IPS DF 4.7 (cell line): ENCODE measurements around the gene PSRC1.

Source experiments
- DNase-seq: peaks from one replicate; pipeline ENCODE4 v3.0.0-alpha.2; 2013; ENCODE audit warnings: low spot score; ENCODE audit errors: extremely low read depth

Gene PSRC1

DNA sequence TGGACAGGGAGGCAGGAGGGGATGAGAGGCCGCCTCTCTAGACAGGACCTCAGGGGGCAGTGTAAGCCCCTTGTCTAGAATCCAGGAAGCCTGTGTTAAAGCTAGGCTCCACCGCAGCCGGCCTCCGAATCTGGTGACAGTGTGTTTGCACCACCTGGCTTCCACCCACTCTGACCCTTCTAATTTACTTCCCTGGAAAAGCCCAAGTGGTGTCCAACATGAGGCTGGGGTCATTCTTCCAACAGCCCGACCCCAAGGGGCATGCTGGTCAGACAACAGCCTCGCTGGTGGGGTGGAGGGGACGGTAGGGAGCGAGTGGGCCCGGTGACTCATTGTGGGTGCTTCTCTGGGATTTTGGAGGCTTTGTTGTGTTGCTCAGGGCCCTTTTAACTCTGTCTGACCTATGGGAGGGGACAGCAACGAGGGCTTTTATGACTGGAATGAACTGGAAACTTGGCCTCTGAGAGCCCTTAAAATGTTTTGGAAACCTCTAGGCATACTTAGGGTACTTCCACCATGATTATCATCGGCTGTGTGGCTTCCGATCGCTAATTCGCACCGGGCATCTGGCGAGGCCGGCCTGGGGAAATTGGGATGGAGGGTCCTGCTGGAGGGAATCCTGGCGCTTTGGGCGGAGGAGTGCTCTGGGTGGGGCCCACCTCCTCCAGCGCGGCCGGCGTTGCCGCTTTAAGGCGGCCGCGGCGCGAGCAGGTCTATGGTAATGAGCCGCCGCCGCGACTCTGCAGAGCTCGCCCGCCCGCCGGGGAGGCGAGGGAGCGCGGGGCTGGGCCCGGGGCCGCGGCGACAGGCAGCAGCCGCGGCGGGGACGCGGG is 33.9 kb downstream of the PSRC1 start, which contains the start of gene CELSR2:
CELSR2 (plus strand) TSS at position 743 of the 833 bp plus-strand sequence. CDS start 541 bp downstream, outside the sequence.
- no peak for DNase-seq

DNA sequence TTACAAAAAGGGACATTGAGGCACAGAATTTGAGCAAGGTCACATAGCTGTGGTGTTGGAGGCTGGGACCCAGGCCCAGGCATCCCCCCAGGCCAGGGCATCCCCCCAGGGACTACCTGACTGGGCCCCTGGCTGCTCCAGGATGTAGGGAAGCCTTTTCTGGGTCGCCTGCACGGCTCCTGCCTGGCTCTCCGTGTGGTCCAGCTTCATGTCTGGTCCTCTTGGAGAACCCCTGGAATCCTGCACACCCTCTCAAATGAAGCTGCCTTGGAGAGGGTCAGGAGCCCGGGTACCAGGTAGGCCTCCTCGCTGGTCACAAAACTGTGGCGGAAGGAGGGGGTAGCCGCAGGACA is 34.5 kb downstream of the PSRC1 start:
- DNase-seq: no peak

DNA sequence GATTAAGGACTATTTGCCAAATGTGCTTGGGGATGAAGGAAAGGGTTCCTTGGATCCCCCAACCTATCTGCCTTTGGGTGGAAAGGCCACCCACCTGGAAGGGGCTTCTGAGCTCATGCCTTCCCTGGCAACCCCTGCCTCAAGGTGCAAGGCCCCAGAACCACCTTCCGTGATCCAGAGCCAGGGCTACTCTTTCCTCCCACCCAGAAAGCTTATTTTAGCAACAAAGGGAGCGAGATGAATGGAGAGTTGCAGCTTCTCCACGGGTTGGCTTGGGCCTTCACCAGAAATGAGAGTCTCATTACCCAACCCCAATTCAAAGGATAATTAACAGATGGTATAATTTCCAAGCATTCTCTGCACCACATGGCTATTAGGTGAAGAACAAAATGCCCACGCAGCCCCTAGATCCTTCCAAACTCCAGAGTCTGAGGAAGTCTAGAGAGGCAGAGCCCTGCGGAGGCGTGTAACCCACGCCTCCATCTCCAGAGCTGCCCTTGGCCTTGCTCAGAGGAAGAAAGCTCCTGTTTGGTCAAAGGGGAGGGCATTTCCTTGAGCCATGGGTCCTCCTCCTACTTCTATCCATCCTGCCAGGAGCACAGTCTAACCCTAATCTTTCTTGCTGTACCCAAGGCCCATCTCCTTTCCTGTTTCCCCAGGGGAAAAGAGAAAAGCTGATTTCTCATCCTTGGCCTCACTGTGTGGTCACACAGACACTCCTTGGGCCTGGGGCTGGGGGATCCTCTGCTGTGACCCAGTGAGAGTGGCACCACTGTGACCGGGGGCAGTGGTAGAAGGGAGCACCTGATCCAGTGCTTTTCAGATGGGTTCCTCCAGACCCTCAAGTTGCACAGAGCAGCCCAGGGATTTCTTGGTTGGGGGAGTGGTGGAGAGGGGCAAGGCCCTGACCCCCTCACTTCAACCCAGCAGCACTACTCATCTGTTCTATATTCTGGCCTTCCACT is 35.3 kb downstream of the PSRC1 start:
- no peak for DNase-seq

- DNase-seq: no peak
Observed at GRCh38 chr1:109246141-109246551, 36.8 kb downstream of the PSRC1 start.

DNA sequence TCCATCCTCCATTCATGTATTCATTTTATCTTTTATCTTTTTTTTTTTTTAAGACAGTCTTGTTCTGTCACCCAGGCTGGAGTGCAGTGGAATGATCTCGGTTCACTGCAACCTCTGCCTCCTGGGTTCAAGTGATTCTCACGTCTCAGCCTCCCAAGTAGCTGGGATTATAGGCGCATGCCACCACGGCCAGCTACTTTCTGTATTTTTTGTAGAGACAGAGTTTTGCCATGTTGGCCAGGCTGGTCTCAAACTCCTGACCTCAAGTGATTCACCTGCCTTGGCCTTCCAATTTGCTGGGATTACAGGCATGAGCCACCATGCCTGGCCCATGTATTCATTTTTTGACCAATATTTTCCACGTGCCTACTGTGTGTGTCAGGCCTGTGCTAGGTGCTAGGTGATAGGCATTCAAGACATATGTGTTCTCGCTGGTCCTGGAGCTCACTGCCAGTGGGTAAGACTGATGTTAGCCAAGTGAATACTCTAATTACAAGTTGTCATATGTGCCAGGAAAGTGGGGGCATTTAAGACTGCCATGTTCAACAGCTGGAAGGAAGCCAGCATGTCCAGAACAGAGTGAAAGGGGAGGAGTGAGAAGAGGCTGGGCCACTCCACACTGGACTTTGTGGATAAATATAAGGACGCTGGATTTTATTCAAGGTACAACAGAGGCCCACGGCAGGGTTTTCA is 38.9 kb downstream of the PSRC1 start:
- DNase-seq: no peak

DNA sequence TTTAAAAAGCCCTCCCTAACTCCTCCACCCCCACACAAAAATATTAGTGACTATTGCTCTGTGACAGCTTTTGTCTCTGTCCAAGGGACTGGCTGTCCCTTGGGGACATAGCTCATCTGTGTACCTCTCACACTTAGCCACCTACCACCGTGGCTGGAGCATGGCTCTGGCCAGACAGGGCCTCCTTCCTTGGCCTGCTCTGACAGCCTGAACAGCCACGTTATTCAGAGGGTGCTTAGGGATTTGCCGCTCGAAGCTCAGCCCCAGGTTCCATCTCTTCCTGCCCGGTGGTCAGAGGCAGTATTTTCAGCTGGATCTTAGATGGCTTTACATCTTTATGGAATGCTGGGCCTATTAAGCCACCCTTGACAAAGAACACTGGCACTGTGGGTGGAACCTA is 39.7 kb downstream of the PSRC1 start:
- DNase-seq: no peak

GRCh38 chr1:109242387-109242786 is 40.6 kb downstream of the PSRC1 start:
- DNase-seq: no peak

GRCh38 chr1:109241841-109242345 is 41.1 kb downstream of the PSRC1 start:
- DNase-seq: no peak

DNA sequence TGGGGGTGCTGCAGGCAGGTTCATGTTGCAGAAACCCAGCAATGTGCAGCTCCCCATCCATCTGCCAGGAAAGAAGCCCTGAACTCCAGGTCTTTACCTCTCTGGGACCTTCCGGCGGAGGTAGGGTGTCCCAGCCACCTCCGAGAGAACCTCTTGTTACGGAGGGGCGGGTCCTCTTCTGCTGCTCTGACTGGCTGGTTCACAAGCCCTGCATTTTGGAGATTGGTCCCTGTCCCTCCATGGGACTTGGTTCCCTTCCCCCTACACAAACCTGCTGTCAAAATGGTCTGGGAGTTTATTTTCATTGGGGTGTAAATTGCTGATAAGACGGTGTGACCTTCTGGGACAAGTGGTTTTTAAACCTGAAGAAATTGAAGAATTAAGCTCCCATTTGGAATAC is 41.6 kb downstream of the PSRC1 start:
- no peak for DNase-seq

DNA sequence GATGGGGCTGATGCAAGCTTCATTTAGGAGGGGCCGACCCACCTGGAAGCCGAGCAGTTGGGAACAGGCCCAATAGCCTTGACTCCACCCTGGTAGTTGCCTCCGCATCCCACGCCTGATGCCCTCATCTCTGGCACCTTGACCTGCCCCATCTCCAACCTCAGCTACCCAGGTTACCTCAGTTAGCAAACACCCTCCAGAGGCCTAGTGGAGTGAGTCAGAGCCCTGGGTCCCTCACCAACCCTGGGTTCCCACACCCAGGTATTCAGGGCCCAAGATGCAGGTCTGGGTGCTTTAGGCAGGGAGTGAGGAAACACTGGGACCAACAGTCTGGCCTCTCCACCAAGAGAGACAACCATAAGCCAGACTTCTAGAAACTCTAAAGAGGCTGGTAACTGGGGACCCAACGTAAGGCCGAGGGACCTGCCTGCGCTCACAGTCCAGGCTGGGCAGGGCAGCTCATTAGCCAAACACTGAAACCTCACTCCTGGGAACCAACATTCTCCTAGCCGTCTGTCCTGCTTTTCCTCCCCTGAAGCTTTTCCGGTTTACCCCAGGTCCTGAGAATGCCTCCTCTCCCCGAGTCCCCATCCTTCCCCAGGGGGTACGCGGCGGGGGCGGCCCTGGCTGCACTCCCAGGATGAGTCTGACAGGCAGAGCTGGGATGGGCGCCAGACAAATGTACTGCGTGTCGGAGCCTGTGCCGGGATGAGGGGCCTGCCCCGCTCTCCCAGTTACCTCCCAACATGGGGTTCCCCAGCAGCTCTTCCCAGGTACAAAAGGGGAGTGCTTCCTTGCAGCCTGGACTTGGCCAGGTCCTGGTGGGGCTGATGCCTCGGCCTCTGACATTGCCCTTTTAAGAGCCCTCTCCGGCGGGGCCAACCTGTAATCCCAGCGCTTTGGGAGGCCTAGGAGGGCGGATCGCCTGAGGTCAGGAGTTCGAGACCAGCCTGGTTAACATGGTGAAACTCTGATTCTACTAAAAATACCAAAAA is 42.5 kb downstream of the PSRC1 start:
- DNase-seq: no peak

DNA sequence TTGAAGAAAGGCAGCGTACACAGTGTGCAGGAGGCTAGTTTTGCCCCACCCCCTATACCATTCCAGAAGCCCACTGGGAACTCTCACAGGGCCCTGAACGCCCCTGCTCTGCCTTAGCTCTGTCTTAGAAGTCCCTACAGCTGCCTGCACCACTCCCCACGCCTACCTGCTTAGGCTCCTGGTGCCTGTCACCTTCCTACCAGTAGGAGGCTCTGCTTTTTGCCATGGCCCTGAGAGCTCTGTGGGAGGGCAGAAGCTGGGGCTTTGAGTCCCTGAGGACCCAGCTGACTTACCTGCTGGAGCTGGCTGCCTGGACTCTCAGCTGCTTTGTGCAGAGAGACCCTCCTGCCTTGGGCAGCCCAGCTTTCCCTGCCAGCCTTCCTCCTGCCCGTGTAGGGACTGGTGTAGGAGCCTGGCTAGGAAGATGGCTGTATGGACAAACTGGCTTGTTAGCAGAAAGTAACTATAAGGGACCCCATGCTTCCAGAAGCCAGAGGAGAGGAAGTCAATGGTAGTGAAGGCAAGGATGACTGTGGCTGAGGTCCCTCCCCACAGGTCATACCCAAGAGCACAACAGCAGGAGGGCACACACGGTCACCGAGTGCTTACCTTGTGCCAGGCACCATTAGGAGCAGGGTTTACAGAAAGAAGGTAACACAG is 43.4 kb downstream of the PSRC1 start:
- DNase-seq: no peak

- DNase-seq: no peak
Observed at GRCh38 chr1:109239047-109239408, 43.9 kb downstream of the PSRC1 start.

DNA sequence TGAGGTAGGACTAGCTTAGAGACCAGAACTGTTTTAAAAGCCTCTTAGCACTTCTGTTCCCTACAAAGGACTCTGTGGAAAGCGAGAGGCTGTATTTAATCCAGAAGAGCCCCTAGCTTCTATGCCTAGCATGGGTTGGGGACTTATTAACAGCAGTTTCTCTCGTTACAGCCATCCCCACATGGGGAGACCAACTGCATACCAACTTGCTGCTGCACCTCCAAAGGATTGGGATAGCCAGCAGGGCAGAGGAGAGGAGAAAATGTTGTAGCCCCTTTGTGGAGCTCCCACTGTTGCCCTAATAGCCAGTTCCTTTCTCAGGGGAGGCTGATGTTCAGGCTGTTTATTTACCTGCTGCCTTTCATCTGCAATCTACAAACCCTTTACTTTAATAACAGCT is 44.6 kb downstream of the PSRC1 start:
- DNase-seq: no peak

DNA sequence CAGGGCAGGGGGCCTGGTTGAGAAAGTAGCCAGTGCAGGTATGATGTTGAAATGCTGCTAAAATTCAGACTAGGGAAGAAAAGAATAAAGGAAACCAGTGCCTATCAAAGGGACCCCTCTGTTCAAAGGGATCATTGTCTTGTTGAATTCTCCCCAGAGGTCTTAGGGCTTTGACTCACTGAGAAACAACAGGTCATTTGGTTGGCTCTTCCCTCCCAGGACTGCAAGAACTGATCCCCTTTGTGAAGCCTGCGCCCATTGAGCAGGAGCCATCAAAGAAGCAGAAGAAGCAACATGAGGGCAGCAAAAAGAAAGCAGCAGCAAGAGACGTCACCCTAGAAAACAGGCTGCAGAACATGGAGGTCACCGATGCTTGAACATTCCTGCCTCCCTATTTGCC is 45.4 kb downstream of the PSRC1 start:
- no peak for DNase-seq

GRCh38 chr1:109235137-109235536 is 47.8 kb downstream of the PSRC1 start:
- DNase-seq: no peak

GRCh38 chr1:109231066-109231465 is 51.9 kb downstream of the PSRC1 start:
- no peak for DNase-seq
